GM12878 (cell line): ENCODE results near the gene CSRNP2. TPM values are rescaled to one million over a fixed set of nuclear protein-coding genes. Genes with fewer than 3 reads are reported as not detected.

ENCODE experiments used
- ATAC-seq: fragments of 200-7000 bp; cut with Tn5 transposase; 3 replicates; pipeline ENCODE4 v1.9.1; 2020; ENCODE audit warnings: mild to moderate bottlenecking, moderate library complexity
- BruUV-seq: library from RNA; stranded (reverse); fragments of 400-500 nt; replicated peaks from 2 replicates; lab custom pipeline; 2021; lab: Mats Ljungman, UMichigan
- CTCF ChIA-PET: fragments of 300-600 bp; sonication (Branson Sonifier 250); formaldehyde crosslinking; extraction: SDS; loops from one replicate; lab custom pipeline; 2021; ENCODE audit warnings: inconsistent platforms; lab: Yijun Ruan, JAX
- POLR2A ChIA-PET: fragments of 350-600 bp; formaldehyde crosslinking; extraction: SDS; loops from one replicate; lab custom pipeline; 2021; ENCODE audit warnings: inconsistent platforms; lab: Charles Lee
- RAD21 ChIA-PET: fragments of 300-600 bp; sonication (Branson Sonifier 250); formaldehyde crosslinking; loops from one replicate; lab custom pipeline; 2023; ENCODE audit warnings: antibody characterized with exemption; ENCODE audit not compliant: unreplicated experiment; lab: Charles Lee
- SMC1A ChIA-PET: fragments of 300-600 bp; sonication (Branson Sonifier 250); formaldehyde crosslinking; loops from one replicate; lab custom pipeline; 2023; ENCODE audit not compliant: unreplicated experiment, uncharacterized antibody; lab: Charles Lee
- DNase-seq: peaks from one replicate; pipeline ENCODE4 v3.0.0-alpha.2; 2011; ENCODE audit warnings: low read depth, low spot score
- FAIRE-seq: peaks from 3 replicates; lab custom pipeline; 2011; peaks lifted over from hg19 to GRCh38; lab: Jason Lieb, UNC
- H2AFZ ChIP-seq: 2 replicates; pipeline ENCODE4 v1.6.0; 2011; ENCODE audit warnings: low read depth, low read length, control low read depth; ENCODE audit not compliant: control insufficient read depth
- H3K27ac ChIP-seq: 2 replicates; pipeline ENCODE4 v1.5.1; 2011; ENCODE audit warnings: control low read depth; ENCODE audit not compliant: control insufficient read depth, insufficient read depth
- H3K27me3 ChIP-seq, 2 experiments: replicated peaks in 1 of 2; 2 replicates each; pipeline versions ENCODE4 v1.6.0 to v1.6.1; 2011; ENCODE audit warnings: low read length in 1 of 2; ENCODE audit not compliant: control insufficient read depth in 2 of 2, insufficient read depth in 2 of 2
- H3K36me3 ChIP-seq, 2 experiments: 2 replicates each; pipeline ENCODE4 v1.5.1; 2011; ENCODE audit warnings: low read length in 1 of 2; ENCODE audit not compliant: control insufficient read depth in 2 of 2, insufficient read depth in 2 of 2
- H3K4me1 ChIP-seq: 2 replicates; pipeline ENCODE4 v1.6.1; 2011; ENCODE audit warnings: mild to moderate bottlenecking, low read length, moderate library complexity, mixed read lengths; ENCODE audit not compliant: control insufficient read depth, insufficient read depth
- H3K4me2 ChIP-seq: 2 replicates; pipeline ENCODE4 v1.6.0; 2011; ENCODE audit warnings: control low read depth; ENCODE audit not compliant: control insufficient read depth, insufficient read depth
- H3K4me3 ChIP-seq: fragments of 200-600 bp; sonication (generic); 2 replicates; pipeline ENCODE4 v1.5.1; 2016
- H3K79me2 ChIP-seq: 2 replicates; pipeline ENCODE4 v1.6.0; 2011; ENCODE audit warnings: low read length; ENCODE audit not compliant: control insufficient read depth, insufficient read depth
- H3K9ac ChIP-seq: 2 replicates; pipeline ENCODE4 v1.8.0; 2011; ENCODE audit warnings: low read length, control low read depth, mixed read lengths; ENCODE audit not compliant: control insufficient read depth, insufficient read depth
- H3K9me3 ChIP-seq: replicated peaks from 3 replicates; pipeline ENCODE4 v1.5.1; 2011; ENCODE audit warnings: mild to moderate bottlenecking, low read length; ENCODE audit not compliant: control insufficient read depth, insufficient read depth
- H4K20me1 ChIP-seq: 2 replicates; pipeline ENCODE4 v1.6.0; 2011; ENCODE audit not compliant: control insufficient read depth, insufficient read depth
- FOXK2 ChIP-seq: fragments of 450-650 bp; IDR thresholded peaks from 2 replicates; pipeline ENCODE4 v1.6.1; 2017; ENCODE audit warnings: mild to moderate bottlenecking, moderate library complexity
- JUND ChIP-seq: IDR thresholded peaks from 2 replicates; pipeline ENCODE4 v1.6.1; 2012; ENCODE audit warnings: low read depth, mild to moderate bottlenecking, low read length, improper control_type of control experiment, moderate library complexity
- KLF5 ChIP-seq: fragments of 450-650 bp; IDR thresholded peaks from 2 replicates; pipeline ENCODE4 v1.6.1; 2014; ENCODE audit warnings: mild to moderate bottlenecking; ENCODE audit not compliant: partially characterized antibody
- POLR2A ChIP-seq: IDR thresholded peaks from 2 replicates; pipeline ENCODE4 v1.6.1; 2011; ENCODE audit warnings: low read depth, mild to moderate bottlenecking, low read length
- WGBS: methylation state at CpG from one replicate; pipeline ENCODE4 v1.1.6; 2016; ENCODE audit warnings: low lambda C conversion rate; ENCODE audit not compliant: insufficient replicate concordance, insufficient coverage; ENCODE audit errors: missing lambda C conversion rate; 5-methylcytosine and 5-hydroxymethylcytosine counted together
- in situ Hi-C: fragments of 300-500 bp; cut with MboI; formaldehyde crosslinking; loops from 9 replicates; pipeline ENCODE4 v1.14.3; 2018; ENCODE audit warnings: mixed read lengths
- intact Hi-C: fragments of 100-400 bp; cut with micrococcal nuclease; formaldehyde crosslinking; loops from one replicate; pipeline ENCODE4 v1.14.2; 2022; ENCODE audit not compliant: unreplicated experiment
- polyA plus RNA-seq, 11 experiments: library from polyadenylated mRNA; depleted of rRNA in 4 of 11; unstranded in 6 of 11; stranded (reverse) in 5 of 11; fragments of >200 nt; fragmentation: Nextera tagmentation in 4 of 11; fragmentation: Illumina TruSeq in 1 of 11; extraction: Ambion mirVana in 4 of 11; extraction: Trizol in 1 of 11; gene quantifications; 1 replicate in 1 of 11; 2 replicates in 10 of 11; pipeline versions ENCODE4 v1.2.1 to v1.2.3, GENCODE V29; 2011 to 2016; ENCODE audit warnings: inconsistent platforms in 2 of 11, missing spikeins in 2 of 11, low read depth in 1 of 11
- total RNA-seq, 4 experiments: library from RNA; depleted of rRNA in 3 of 4; stranded (reverse); fragments of >200 nt in 3 of 4; fragmentation: Illumina TruSeq in 1 of 4; extraction: Trizol in 1 of 4; gene quantifications; 2 replicates each; pipeline versions ENCODE4 v1.2.1 to v1.2.3, GENCODE V29; 2013 to 2021
- TF ChIP-seq, protein P1 (sequence below): fragments of 450-650 bp; IDR thresholded peaks from 2 replicates; pipeline ENCODE4 v1.6.1; 2016; ENCODE audit warnings: mild to moderate bottlenecking, moderate library complexity, borderline replicate concordance
- TF ChIP-seq, protein P2 (sequence below): IDR thresholded peaks from 2 replicates; pipeline ENCODE4 v1.6.1; 2011; ENCODE audit warnings: borderline replicate concordance, low read depth, mild to moderate bottlenecking, moderate library complexity, low read length; ENCODE audit not compliant: insufficient read depth, poor library complexity, severe bottlenecking
- TF ChIP-seq, protein P3 (sequence below): fragments of 450-650 bp; IDR thresholded peaks from 2 replicates; pipeline ENCODE4 v1.6.1; 2017; ENCODE audit warnings: antibody characterized with exemption, mild to moderate bottlenecking, moderate library complexity

Gene CSRNP2
- total and polyA plus RNA-seq, 10 of the 15 experiments (the other 5 are each of a cell fraction or from before 2014, with no cell fraction given), result 1.2 to 12.1 (median 6.3) TPM

DNA sequence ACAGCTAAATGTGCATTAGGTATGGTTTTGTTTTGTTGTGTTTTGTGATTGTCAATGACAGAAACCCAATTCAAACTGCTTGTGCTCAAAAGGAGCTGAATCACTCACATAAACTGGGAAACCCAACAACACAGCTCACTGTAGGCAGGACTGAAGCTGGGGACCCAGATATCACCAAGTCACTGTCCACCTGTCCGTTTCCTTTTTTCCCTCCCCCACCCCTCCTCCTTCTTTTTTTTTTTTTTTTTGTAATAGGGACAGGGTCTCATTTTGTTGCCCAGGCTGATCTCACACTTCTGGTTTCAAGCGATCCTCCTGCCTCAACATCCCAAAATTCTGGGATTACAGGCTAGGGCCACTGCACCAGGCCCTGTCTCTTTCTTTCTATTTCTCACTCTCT lies 50.3 kb downstream of the CSRNP2 start (continued):
- TF ChIP-seq, protein P1, sequence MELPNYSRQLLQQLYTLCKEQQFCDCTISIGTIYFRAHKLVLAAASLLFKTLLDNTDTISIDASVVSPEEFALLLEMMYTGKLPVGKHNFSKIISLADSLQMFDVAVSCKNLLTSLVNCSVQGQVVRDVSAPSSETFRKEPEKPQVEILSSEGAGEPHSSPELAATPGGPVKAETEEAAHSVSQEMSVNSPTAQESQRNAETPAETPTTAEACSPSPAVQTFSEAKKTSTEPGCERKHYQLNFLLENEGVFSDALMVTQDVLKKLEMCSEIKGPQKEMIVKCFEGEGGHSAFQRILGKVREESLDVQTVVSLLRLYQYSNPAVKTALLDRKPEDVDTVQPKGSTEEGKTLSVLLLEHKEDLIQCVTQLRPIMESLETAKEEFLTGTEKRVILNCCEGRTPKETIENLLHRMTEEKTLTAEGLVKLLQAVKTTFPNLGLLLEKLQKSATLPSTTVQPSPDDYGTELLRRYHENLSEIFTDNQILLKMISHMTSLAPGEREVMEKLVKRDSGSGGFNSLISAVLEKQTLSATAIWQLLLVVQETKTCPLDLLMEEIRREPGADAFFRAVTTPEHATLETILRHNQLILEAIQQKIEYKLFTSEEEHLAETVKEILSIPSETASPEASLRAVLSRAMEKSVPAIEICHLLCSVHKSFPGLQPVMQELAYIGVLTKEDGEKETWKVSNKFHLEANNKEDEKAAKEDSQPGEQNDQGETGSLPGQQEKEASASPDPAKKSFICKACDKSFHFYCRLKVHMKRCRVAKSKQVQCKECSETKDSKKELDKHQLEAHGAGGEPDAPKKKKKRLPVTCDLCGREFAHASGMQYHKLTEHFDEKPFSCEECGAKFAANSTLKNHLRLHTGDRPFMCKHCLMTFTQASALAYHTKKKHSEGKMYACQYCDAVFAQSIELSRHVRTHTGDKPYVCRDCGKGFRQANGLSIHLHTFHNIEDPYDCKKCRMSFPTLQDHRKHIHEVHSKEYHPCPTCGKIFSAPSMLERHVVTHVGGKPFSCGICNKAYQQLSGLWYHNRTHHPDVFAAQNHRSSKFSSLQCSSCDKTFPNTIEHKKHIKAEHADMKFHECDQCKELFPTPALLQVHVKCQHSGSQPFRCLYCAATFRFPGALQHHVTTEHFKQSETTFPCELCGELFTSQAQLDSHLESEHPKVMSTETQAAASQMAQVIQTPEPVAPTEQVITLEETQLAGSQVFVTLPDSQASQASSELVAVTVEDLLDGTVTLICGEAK, result no peak
- TF ChIP-seq FOXK2, result no peak

DNA sequence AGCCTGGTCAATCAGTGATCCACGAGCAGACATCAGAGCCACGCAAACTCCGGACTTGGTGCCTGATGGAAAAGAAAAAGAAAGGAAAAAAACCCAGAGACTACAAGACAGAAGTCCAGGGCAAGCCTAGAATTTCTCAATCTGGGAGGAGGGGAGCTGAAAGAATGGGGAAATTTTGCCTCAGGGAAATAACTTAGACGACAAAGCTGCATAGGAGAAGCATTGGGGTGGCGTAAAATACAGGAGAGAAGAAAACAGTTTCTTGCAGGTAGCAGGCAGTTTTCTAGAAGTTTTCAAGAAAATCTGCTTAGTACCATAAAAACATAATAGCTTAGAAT lies 54.6 kb downstream of the CSRNP2 start:
- RAD21 ChIA-PET, result interaction anchor here (1.0 to 6.1 kb wide), 4 partner anchors 15 to 264 kb away, joined by 3 to 43 read pairs (median 9); no protein-coding TSS in a partner anchor
- no peak for ATAC-seq
- intact Hi-C loops, result loop anchor here (5.0 kb wide), 3 partner anchors 101 to 261 kb away; a partner anchor contains a TSS

More for the DNA sequence above, 54.6 kb downstream of the CSRNP2 start:
- no peaks in the 10 kb centered on the region for H4K20me1 ChIP-seq
- no peak overlapping the region for H3K27ac ChIP-seq
- FAIRE-seq, result no peak
- WGBS, result 64% methylated on average over 5 of the region's 5 CpGs
- CTCF ChIA-PET, result interaction anchor here (0.9 to 5.1 kb wide), 14 partner anchors 10 to 264 kb away, joined by 3 to 61 read pairs (median 6); a partner anchor contains a TSS
- in situ Hi-C loops, result no loop called here
- TF ChIP-seq, protein P2, sequence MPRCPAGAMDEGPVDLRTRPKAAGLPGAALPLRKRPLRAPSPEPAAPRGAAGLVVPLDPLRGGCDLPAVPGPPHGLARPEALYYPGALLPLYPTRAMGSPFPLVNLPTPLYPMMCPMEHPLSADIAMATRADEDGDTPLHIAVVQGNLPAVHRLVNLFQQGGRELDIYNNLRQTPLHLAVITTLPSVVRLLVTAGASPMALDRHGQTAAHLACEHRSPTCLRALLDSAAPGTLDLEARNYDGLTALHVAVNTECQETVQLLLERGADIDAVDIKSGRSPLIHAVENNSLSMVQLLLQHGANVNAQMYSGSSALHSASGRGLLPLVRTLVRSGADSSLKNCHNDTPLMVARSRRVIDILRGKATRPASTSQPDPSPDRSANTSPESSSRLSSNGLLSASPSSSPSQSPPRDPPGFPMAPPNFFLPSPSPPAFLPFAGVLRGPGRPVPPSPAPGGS, result no peak
- TF ChIP-seq, protein P3, sequence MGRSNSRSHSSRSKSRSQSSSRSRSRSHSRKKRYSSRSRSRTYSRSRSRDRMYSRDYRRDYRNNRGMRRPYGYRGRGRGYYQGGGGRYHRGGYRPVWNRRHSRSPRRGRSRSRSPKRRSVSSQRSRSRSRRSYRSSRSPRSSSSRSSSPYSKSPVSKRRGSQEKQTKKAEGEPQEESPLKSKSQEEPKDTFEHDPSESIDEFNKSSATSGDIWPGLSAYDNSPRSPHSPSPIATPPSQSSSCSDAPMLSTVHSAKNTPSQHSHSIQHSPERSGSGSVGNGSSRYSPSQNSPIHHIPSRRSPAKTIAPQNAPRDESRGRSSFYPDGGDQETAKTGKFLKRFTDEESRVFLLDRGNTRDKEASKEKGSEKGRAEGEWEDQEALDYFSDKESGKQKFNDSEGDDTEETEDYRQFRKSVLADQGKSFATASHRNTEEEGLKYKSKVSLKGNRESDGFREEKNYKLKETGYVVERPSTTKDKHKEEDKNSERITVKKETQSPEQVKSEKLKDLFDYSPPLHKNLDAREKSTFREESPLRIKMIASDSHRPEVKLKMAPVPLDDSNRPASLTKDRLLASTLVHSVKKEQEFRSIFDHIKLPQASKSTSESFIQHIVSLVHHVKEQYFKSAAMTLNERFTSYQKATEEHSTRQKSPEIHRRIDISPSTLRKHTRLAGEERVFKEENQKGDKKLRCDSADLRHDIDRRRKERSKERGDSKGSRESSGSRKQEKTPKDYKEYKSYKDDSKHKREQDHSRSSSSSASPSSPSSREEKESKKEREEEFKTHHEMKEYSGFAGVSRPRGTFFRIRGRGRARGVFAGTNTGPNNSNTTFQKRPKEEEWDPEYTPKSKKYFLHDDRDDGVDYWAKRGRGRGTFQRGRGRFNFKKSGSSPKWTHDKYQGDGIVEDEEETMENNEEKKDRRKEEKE, result no peak
- TF ChIP-seq KLF5 (no peak), JUND (no peak), POLR2A (no peak)
- TF ChIP-seq, all 136 proteins: peak for 0
- Histone ChIP-seq H3K27me3 (no peaks in the 10 kb centered on the region; a peak in 1 of 4 replicates), H3K4me2 (no peak overlapping the region), H3K36me3 (no peaks in the 10 kb centered on the region), H3K4me3 (no peak overlapping the region), H3K79me2 (peaks cover 24% of the 10 kb centered on the region), H3K9ac (no peak overlapping the region), H2AFZ (no peak overlapping the region), H3K9me3 (no peaks in the 10 kb centered on the region), H3K4me1 (peaks cover 11% of the 10 kb centered on the region; the same call in 1 of the 2 replicates)
- ChIA-PET SMC1A (interaction anchor here (0.8 to 2.9 kb wide), 12 partner anchors 9 to 312 kb away, joined by 3 to 8 read pairs (median 3); partner anchors contain the start of gene ATF1), POLR2A (no interaction called here)
- DNase-seq, result no peak
- no TSS peak for BruUV-seq
